Fibroblast of skin of right biceps (primary cell): Measurements from ENCODE around the gene MGAT5B.
A peak's percentile ranks its signal among the peaks of the same experiment; 100 is the strongest.
"Not testable (repeated sequence)": the region's sequence is repeated elsewhere in the genome, so short reads cannot be mapped to it uniquely, and the experiment has no call there.

ENCODE experiments used
- DNase-seq: peaks from one replicate; pipeline ENCODE4 v3.0.0-alpha.2; 2013

The MGAT5B gene

GRCh38 chr17:76955191-76955590, 87.0 kb downstream of the MGAT5B start:
- no peak for DNase-seq

GRCh38 chr17:76956846-76957540, 88.8 kb downstream of the MGAT5B start:
- no peak for DNase-seq

- peak; percentile 36 for DNase-seq
Measured at GRCh38 chr17:76957678-76958464, 89.7 kb downstream of the MGAT5B start.

GRCh38 chr17:76958974-76959373, 90.8 kb downstream of the MGAT5B start:
- DNase-seq, result no peak

GRCh38 chr17:76961869-76962268, 93.7 kb downstream of the MGAT5B start:
- no peak for DNase-seq

GRCh38 chr17:76962858-76963257, 94.7 kb downstream of the MGAT5B start:
- DNase-seq, result no peak

- no peak for DNase-seq
Measured at GRCh38 chr17:76966016-76966415, 97.8 kb downstream of the MGAT5B start.

GRCh38 chr17:76966486-76967181, 98.4 kb downstream of the MGAT5B start:
- no peak for DNase-seq

- DNase-seq, result no peak
Measured at GRCh38 chr17:76967762-76968161, 99.6 kb downstream of the MGAT5B start.

GRCh38 chr17:76968707-76969597, 100.7 kb downstream of the MGAT5B start:
- peak; percentile 27 for DNase-seq

- no peak for DNase-seq
Measured at GRCh38 chr17:76969598-76970172, 101.5 kb downstream of the MGAT5B start.

- not testable (repeated sequence) for DNase-seq
Measured at GRCh38 chr17:76970228-76970627, 102.0 kb downstream of the MGAT5B start.

- no peak for DNase-seq
Measured at GRCh38 chr17:76972046-76972641, 103.9 kb downstream of the MGAT5B start.

- no peak for DNase-seq
Measured at GRCh38 chr17:76973040-76973439, 104.8 kb downstream of the MGAT5B start.

- DNase-seq, result no peak
Measured at GRCh38 chr17:76974721-76975120, 106.5 kb downstream of the MGAT5B start.

GRCh38 chr17:76978050-76978449, 109.8 kb downstream of the MGAT5B start:
- not testable (repeated sequence) for DNase-seq

- no peak for DNase-seq
Measured at GRCh38 chr17:76981545-76982295, 113.5 kb downstream of the MGAT5B start.

GRCh38 chr17:76982408-76983074, 114.3 kb downstream of the MGAT5B start:
- DNase-seq, result no peak

- no peak for DNase-seq
Measured at GRCh38 chr17:76983075-76983775, 115.0 kb downstream of the MGAT5B start.

- DNase-seq, result no peak
Measured at GRCh38 chr17:76986365-76986764, 118.2 kb downstream of the MGAT5B start.
